Measurements from ENCODE around the gene PCK2. TPM values are rescaled to one million over a fixed set of nuclear protein-coding genes. Genes with fewer than 3 reads are reported as not detected.

Gene PCK2
- total and polyA plus RNA-seq, 2 of the 8 experiments (the other 6 are each of a cell fraction or from before 2014, with no cell fraction given) = 81.9 to 115 TPM

- no peak for TF ChIP-seq CHD7 (IDR thresholded peaks at IDR 0.05; ENCODE audit: insufficient replicate concordance, low read length)
- TF ChIP-seq KDM4A (IDR thresholded peaks at IDR 0.05; ENCODE audit: low read depth, low read length, severe bottlenecking) = peak; percentile 2
- no peak for TF ChIP-seq ZNF274 (IDR thresholded peaks at IDR 0.05; ENCODE audit: borderline replicate concordance, extremely low read depth, low read length)
- TF ChIP-seq ATF2 (IDR thresholded peaks at IDR 0.05; ENCODE audit: low read length) = 0 out of 2 replicates have a peak, but pooled peaks have one; percentile 24
- TF ChIP-seq NRF1 (IDR thresholded peaks at IDR 0.05; ENCODE audit: low read depth, low read length) = no peak
- no peak for TF ChIP-seq E2F6 (IDR thresholded peaks at IDR 0.05)
- no peak for TF ChIP-seq BACH1 (IDR thresholded peaks at IDR 0.05; ENCODE audit: low read length)
- no peak for TF ChIP-seq POLR2A (IDR thresholded peaks at IDR 0.05; ENCODE audit: control extremely low read depth in 1 of 2, low read depth in 2 of 2, low read length in 2 of 2)
Observed at GRCh38 chr14:24093207-24093900, 757 bp upstream of the PCK2 start (continued).

Measured in H1 (cell line).